Stimulated activated CD8-positive, alpha-beta memory T cell treated with anti-CD3 and anti-CD28 coated beads, Interleukin-15, amount 100 ng/mL, for 4 hours (primary cell): ENCODE measurements around the gene KCNV2.

ENCODE experiments used
- DNase-seq, 2 donors: peaks; one replicate each; pipeline ENCODE4 v3.0.0-alpha.2; 2020; ENCODE audit warnings: low read depth in 2 of 2

The KCNV2 gene

GRCh38 chr9:2758898-2759510 lies 41.7 kb downstream of the KCNV2 start:
- no peak for DNase-seq

GRCh38 chr9:2761424-2761823 lies 44.1 kb downstream of the KCNV2 start:
- DNase-seq: no peak

GRCh38 chr9:2764353-2764752 lies 47.0 kb downstream of the KCNV2 start:
- no peak for DNase-seq

- no peak for DNase-seq
Measured at GRCh38 chr9:2765250-2765880, 48.1 kb downstream of the KCNV2 start.

GRCh38 chr9:2767800-2768677 lies 50.7 kb downstream of the KCNV2 start:
- no peak for DNase-seq

GRCh38 chr9:2771087-2771486 lies 53.8 kb downstream of the KCNV2 start:
- DNase-seq: no peak

GRCh38 chr9:2771661-2772060 lies 54.4 kb downstream of the KCNV2 start:
- no peak for DNase-seq

- DNase-seq: no peak
Measured at GRCh38 chr9:2777454-2777853, 60.1 kb downstream of the KCNV2 start.

GRCh38 chr9:2778816-2779215 lies 61.5 kb downstream of the KCNV2 start:
- DNase-seq: no peak
